Measurements from ENCODE around the gene PKIG.

The PKIG gene

DNA sequence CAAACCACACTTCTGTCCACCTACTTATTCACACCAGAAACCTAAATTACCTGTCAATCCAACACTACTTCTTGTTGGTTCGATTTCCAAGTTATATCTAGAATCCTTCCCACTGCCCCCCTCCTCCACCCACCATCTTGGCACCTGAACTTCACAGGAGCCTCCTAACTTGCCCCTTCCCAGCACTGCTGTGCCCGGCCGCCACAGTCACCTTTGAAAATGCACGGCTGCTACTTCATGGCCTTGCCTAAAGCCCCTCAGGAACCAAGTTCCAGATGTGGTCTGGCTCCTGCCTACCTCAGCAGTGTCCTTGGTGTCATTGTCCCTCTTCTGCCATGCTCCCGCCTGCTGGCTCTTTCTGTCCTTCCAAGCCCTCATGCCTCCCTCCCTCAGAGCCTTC, 31.2 kb downstream of the PKIG start:
- Histone ChIP-seq H3K27ac (peak overlapping the region in 8 of 11 experiments; percentile 12 to 96 (median 88); a peak in 13 of 22 replicates), H3K9me3 (replicated peaks in 1 of 11) (no peaks in the 10 kb centered on the region; a peak in 1 of 22 replicates), H3K27me3 (no peaks in the 10 kb centered on the region), H3K4me3 (no peak overlapping the region), H3K4me2 (peak overlapping the region in 7 of 11 experiments; percentile 6 to 93 (median 80); a peak in 8 of 22 replicates), H3K9ac (peak overlapping the region in 4 of 11 experiments; percentile 37 to 79 (median 78); a peak in 5 of 22 replicates), H3K4me1 (peaks cover 61 to 100% (median 94%) of the 10 kb centered on the region in 10 experiments), H3K36me3 (peaks cover 34 to 64% (median 48%) of the 10 kb centered on the region in 11 experiments), H4K20me1 (peaks cover 0 to 47% (median 12%) of the 10 kb centered on the region in 11 experiments; a peak in 11 of 22 replicates)
- no peak for TF ChIP-seq Cebpa-rat (IDR thresholded peaks at IDR 0.05)

DNA sequence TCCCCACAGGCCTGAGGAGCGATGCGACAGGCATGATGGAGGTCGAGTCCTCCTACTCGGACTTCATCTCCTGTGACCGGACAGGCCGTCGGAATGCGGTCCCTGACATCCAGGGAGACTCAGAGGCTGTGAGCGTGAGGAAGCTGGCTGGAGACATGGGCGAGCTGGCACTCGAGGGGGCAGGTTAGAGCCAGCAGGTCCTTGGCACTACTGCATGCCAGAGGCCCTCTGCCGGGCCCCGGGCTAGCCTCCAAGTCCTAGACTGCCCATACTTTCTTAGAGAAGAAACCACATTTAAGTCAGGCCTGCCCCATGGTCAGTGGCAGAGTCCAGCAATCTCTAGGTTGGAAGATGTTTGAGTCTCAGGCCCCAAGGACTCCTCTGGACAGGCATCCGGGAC, 32.1 kb downstream of the PKIG start:
- peaks cover 44 to 73% (median 58%) of the 10 kb centered on the region in 11 experiments for H3K36me3 ChIP-seq
- H3K27ac ChIP-seq = peak overlapping the region in 9 of 11 experiments; percentile 8 to 96 (median 88); a peak in 17 of 22 replicates
- peaks cover 55 to 100% (median 95%) of the 10 kb centered on the region in 10 experiments for H3K4me1 ChIP-seq
- peak overlapping the region; percentile 63 to 93 (median 75); a peak in 21 of 22 replicates for H3K4me2 ChIP-seq
- H3K4me3 ChIP-seq = no peak overlapping the region
- TF ChIP-seq Cebpa-rat (IDR thresholded peaks at IDR 0.05) = no peak
- peaks cover 0 to 51% (median 14%) of the 10 kb centered on the region in 11 experiments; a peak in 11 of 22 replicates for H4K20me1 ChIP-seq
- peak overlapping the region; percentile 12 to 79 (median 55); a peak in 18 of 22 replicates for H3K9ac ChIP-seq
- H3K9me3 ChIP-seq (replicated peaks in 1 of 11) = no peaks in the 10 kb centered on the region; a peak in 1 of 22 replicates
- H3K27me3 ChIP-seq = no peaks in the 10 kb centered on the region

DNA sequence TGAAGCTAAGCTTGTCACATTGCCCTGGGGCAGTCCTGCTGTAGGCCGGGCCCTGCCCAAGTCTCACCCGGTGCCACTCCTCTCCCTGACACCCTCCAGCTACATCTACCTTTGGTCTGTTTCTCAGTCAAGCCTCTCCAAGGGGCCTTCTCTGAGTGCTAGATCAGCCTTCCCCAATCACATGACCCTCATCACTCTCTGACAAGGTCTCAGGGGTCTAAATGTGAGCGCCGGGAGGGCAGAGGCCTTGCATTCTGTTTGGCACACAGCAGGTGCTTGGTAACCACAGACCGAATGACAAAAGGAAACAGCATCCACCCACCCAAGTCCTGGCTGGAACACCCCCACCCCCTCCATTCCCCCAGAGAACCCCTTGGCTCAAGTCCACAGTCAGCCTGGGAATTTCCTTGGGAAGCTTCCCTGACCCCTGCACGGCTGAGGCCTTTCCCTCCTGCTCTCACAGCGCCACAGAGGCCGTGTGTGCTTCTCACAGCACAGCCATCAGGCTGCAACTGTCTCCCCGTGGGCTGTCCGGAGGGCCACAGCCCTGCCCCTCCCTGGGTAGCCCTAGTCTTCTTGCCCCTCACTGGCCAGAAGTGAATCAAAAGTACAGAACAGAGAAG, 32.9 kb downstream of the PKIG start:
- H3K36me3 ChIP-seq = peaks cover 51 to 81% (median 65%) of the 10 kb centered on the region in 11 experiments
- H3K4me1 ChIP-seq = peaks cover 49 to 100% (median 92%) of the 10 kb centered on the region in 10 experiments

DNA sequence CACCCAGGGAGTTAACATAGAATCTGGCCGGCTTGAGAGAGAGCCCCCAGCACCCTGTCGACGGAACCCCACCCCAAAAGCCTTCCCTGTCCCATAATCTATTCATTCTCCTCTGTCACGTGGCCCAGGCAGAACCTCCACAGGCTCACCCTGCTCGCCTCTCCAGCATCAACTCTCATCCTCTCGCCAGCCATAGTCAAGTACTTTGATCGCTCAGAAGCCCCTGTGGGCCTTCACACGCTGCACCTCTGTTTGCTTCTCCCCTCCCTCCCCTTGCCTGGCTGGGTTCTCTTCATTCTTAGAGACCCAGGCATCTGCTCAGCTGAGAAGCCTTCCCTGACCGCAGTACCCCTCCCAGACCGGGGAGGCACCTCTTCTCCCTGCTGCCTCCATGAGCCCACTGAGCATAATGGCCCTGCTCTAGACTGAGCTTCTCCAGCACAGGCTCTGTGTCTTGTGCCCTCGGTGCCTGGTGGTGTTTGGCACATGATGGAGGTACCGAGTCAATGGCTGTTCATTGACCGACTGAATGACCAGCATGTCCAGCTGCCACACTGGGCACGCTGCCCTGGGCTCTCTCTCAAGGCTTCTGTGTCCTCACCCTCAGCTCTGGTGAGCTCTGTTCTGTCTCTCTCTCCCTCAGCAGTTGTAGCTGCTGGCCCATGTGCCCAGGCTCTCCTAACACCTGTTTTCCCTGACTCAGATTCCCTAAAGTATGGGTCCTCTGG, 33.7 kb downstream of the PKIG start:
- Histone ChIP-seq H3K4me3 (peak overlapping the region in 1 of 10 experiments; percentile 17; a peak in 3 of 20 replicates), H3K27ac (peak overlapping the region in 10 of 11 experiments; percentile 1 to 96 (median 76); a peak in 20 of 22 replicates), H3K36me3 (peaks cover 59 to 88% (median 73%) of the 10 kb centered on the region in 11 experiments), H3K9ac (peak overlapping the region in 10 of 11 experiments; percentile 31 to 79 (median 57); a peak in 19 of 22 replicates), H3K9me3 (replicated peaks in 1 of 11) (no peaks in the 10 kb centered on the region; a peak in 1 of 22 replicates), H3K4me1 (peaks cover 41 to 100% (median 86%) of the 10 kb centered on the region in 10 experiments), H3K4me2 (peak overlapping the region; percentile 63 to 93 (median 75)), H3K27me3 (no peaks in the 10 kb centered on the region), H4K20me1 (peaks cover 0 to 59% (median 14%) of the 10 kb centered on the region in 11 experiments; a peak in 11 of 22 replicates)
- no peak for TF ChIP-seq Cebpa-rat (IDR thresholded peaks at IDR 0.05)

More for the DNA sequence above, 32.9 kb downstream of the PKIG start:
- peak overlapping the region; percentile 63 to 93 (median 75) for H3K4me2 ChIP-seq
- no peaks in the 10 kb centered on the region; a peak in 1 of 22 replicates for H3K9me3 ChIP-seq (replicated peaks in 1 of 11)
- no peak for TF ChIP-seq Cebpa-rat (IDR thresholded peaks at IDR 0.05)
- peak overlapping the region in 10 of 11 experiments; percentile 8 to 96 (median 76); a peak in 19 of 22 replicates for H3K27ac ChIP-seq
- peak overlapping the region in 1 of 10 experiments; percentile 17; a peak in 3 of 20 replicates for H3K4me3 ChIP-seq
- peaks cover 0 to 56% (median 14%) of the 10 kb centered on the region in 11 experiments; a peak in 11 of 22 replicates for H4K20me1 ChIP-seq
- H3K9ac ChIP-seq = peak overlapping the region; percentile 12 to 79 (median 55); a peak in 19 of 22 replicates
- H3K27me3 ChIP-seq = no peaks in the 10 kb centered on the region

DNA sequence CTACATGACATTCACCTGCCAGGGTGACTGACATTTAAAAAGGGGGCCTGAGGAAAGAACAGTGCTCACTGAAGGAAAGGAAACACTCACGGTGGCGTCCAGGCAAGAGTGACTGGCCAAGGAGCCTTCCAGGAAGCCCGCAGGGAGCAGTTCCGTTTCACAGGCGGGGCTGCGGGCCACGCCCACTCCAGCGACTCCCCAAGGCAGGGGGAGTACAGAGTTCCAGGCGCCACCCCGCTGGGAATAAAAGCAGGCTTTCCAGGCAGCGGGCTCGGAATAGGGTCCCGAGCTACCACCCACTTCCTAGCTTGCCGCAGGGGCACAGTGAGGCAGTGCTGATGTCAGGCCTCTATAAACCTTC, 34.2 kb downstream of the PKIG start:
- H3K27ac ChIP-seq = peak overlapping the region in 10 of 11 experiments; percentile 1 to 96 (median 76); a peak in 17 of 22 replicates
- no peaks in the 10 kb centered on the region for H3K27me3 ChIP-seq
- peak overlapping the region; percentile 63 to 93 (median 75) for H3K4me2 ChIP-seq
- no peaks in the 10 kb centered on the region; a peak in 1 of 22 replicates for H3K9me3 ChIP-seq (replicated peaks in 1 of 11)
- TF ChIP-seq Cebpa-rat (IDR thresholded peaks at IDR 0.05) = no peak
- peak overlapping the region in 9 of 11 experiments; percentile 31 to 79 (median 59); a peak in 14 of 22 replicates for H3K9ac ChIP-seq
- no peak overlapping the region; a peak in 2 of 20 replicates for H3K4me3 ChIP-seq
- peaks cover 0 to 59% (median 14%) of the 10 kb centered on the region in 11 experiments; a peak in 11 of 22 replicates for H4K20me1 ChIP-seq
- peaks cover 64 to 94% (median 78%) of the 10 kb centered on the region in 11 experiments for H3K36me3 ChIP-seq
- H3K4me1 ChIP-seq = peaks cover 39 to 94% (median 81%) of the 10 kb centered on the region in 10 experiments

DNA sequence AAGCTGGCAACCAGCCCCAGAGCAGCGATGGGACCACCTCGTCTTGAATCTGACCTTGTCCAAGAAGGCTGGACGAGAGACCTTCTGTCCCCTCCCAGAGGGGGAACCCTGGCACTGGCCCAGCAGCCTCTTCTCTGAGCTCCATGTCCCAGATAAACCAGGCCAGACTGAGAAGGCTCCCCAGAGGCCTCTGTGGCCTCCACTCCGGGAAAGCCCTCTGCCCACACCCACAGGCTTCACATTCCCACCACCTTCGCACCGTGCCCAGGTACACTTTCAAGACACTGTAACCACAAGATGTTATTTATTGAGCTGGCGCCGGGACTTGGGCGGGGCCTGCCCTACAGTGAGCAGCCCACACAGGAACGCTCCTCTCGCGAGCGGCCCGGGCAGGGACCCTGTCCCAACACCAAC, 35.9 kb downstream of the PKIG start:
- H3K27me3 ChIP-seq = no peaks in the 10 kb centered on the region
- peak overlapping the region in 7 of 11 experiments; percentile 24 to 95 (median 30); a peak in 11 of 22 replicates for H3K27ac ChIP-seq
- peak overlapping the region in 9 of 11 experiments; percentile 10 to 47 (median 24); a peak in 13 of 22 replicates for H3K9ac ChIP-seq
- peaks cover 75 to 100% (median 89%) of the 10 kb centered on the region in 11 experiments for H3K36me3 ChIP-seq
- H3K4me1 ChIP-seq = peaks cover 31 to 80% (median 69%) of the 10 kb centered on the region in 10 experiments
- no peak overlapping the region for H3K4me3 ChIP-seq
- H4K20me1 ChIP-seq = peaks cover 0 to 54% (median 14%) of the 10 kb centered on the region in 11 experiments; a peak in 11 of 22 replicates
- peaks cover 0 to 10% (median 6%) of the 10 kb centered on the region in 11 experiments; a peak in 13 of 22 replicates for H3K9me3 ChIP-seq (replicated peaks in 1 of 11)
- peak overlapping the region in 9 of 11 experiments; percentile 10 to 93 (median 75); a peak in 17 of 22 replicates for H3K4me2 ChIP-seq
- TF ChIP-seq Cebpa-rat (IDR thresholded peaks at IDR 0.05) = no peak

DNA sequence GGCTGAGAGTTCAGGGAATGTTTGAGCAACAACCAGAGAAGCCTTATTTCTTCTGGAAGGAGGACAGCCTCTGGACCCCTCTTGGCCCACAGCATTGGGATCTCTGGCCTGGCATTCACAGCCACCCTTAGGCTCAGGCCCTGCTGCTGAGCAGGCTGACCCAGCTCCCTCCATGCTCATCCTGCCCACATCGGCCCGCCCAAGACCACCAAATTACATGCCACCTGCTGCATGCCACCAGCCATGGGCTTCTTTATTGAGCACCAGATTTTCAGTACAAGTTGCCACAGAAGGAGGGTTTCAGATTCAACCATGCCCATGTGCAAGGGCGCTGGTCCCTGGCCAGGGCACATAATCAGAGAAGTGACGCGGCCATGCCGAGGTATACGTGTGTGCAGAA, 36.9 kb downstream of the PKIG start:
- Histone ChIP-seq H3K4me1 (peaks cover 41 to 71% (median 66%) of the 10 kb centered on the region in 10 experiments), H3K9ac (peak overlapping the region in 7 of 11 experiments; percentile 9 to 47 (median 24); a peak in 6 of 22 replicates), H3K4me3 (no peak overlapping the region), H3K9me3 (replicated peaks in 1 of 11) (peaks cover 0 to 19% (median 9%) of the 10 kb centered on the region in 11 experiments; a peak in 15 of 22 replicates), H4K20me1 (peaks cover 0 to 52% (median 14%) of the 10 kb centered on the region in 11 experiments; a peak in 11 of 22 replicates), H3K27me3 (no peaks in the 10 kb centered on the region), H3K36me3 (peaks cover 75 to 100% (median 89%) of the 10 kb centered on the region in 11 experiments), H3K27ac (peak overlapping the region in 5 of 11 experiments; percentile 21 to 95 (median 29); a peak in 7 of 22 replicates), H3K4me2 (peak overlapping the region in 8 of 11 experiments; percentile 41 to 93 (median 78); a peak in 14 of 22 replicates)
- TF ChIP-seq Cebpa-rat (IDR thresholded peaks at IDR 0.05) = no peak

DNA sequence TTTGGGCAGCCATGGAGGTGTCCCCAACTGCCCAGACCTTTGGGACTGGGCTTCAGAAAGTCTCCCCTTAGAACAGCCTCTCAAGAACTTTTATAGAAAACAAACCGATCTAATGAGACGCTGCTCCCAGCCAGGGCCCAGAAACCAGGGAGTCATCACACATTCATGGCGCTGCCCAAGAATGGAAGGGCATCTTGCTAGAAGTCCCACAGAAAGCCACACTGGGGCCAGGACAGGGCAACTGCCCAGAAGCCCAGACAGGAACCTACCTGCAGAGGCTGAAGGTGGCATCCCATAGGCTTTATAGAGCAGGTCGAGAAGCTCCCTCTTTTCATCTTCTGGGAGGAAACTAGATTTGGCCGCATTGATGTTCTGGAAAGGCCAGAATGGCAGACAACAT, 37.7 kb downstream of the PKIG start:
- Histone ChIP-seq H4K20me1 (peaks cover 0 to 45% (median 13%) of the 10 kb centered on the region in 11 experiments; a peak in 11 of 22 replicates), H3K4me3 (no peak overlapping the region), H3K9ac (no peak overlapping the region), H3K27me3 (no peaks in the 10 kb centered on the region), H3K27ac (peak overlapping the region in 2 of 11 experiments; percentile 21 to 24; a peak in 3 of 22 replicates), H3K36me3 (peaks cover 77 to 100% (median 89%) of the 10 kb centered on the region in 11 experiments), H3K9me3 (replicated peaks in 1 of 11) (peaks cover 0 to 21% (median 9%) of the 10 kb centered on the region in 11 experiments; a peak in 15 of 22 replicates), H3K4me1 (peaks cover 34 to 66% (median 59%) of the 10 kb centered on the region in 10 experiments), H3K4me2 (peak overlapping the region in 5 of 11 experiments; percentile 74 to 93 (median 80); a peak in 7 of 22 replicates)
- TF ChIP-seq Cebpa-rat (IDR thresholded peaks at IDR 0.05) = no peak
